HG03558 (cell line): Measurements from ENCODE around the gene NAPSA.

Source experiments
- ATAC-seq: cut with Tn5 transposase; IDR thresholded peaks from one replicate; pipeline ENCODE4 v1.9.1; 2021; ENCODE audit warnings: moderate number of reproducible peaks; ENCODE audit not compliant: unreplicated experiment; ENCODE audit errors: extremely low read depth

Gene NAPSA

GRCh38 chr19:50384685-50385535 is 19.5 kb upstream of the NAPSA start:
- ATAC-seq = no peak

DNA sequence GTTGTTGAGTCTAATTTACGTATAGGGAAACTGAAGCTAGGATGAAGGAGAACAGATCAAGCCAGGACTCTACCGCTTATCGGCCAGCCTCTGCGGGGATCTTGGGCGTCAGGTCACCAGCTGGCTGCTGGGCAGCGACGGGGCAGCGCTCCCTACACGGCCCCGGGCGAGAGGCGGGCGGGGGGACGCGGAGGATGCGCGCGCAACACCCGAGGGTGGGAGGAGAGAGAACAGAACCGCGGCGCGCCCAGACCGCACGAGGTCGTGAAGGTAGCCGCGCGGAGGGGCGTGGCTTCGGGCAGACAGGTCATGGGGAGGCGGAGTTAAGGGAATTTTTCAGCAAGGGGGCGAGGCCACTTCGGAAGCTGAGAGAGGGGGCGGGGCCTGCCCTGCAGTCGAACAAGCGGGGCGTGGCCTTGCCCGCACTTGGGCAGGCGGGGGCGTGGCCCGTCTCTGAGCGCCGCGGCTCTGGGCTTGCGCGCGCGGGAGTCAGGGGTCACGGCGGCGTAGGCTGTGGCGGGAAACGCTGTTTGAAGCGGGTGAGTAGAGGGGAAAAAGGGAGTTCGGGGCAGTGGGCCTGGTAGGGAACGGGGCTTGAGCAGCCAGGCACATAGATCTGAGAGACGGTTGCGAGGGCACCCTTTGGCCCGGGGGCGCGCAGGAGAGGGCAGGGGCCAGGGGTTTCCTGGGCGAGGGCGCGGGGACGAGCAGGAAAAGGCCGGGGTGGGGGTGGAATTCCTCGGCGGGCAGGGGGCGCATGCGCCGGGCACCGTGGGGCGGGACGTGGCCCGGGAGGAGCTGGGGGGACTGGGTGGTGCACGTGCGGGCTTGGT is 18.6 kb upstream of the NAPSA start, which contains the start of gene POLD1:
Gene POLD1, plus strand, starts transcription at position 496 of the 833 bp plus-strand sequence. CDS start 14,505 bp downstream, outside the sequence.
- peak; percentile 65 for ATAC-seq

- ATAC-seq = no peak
These were observed 17.8 kb upstream of the NAPSA start for GRCh38 chr19:50383001-50383851.

DNA sequence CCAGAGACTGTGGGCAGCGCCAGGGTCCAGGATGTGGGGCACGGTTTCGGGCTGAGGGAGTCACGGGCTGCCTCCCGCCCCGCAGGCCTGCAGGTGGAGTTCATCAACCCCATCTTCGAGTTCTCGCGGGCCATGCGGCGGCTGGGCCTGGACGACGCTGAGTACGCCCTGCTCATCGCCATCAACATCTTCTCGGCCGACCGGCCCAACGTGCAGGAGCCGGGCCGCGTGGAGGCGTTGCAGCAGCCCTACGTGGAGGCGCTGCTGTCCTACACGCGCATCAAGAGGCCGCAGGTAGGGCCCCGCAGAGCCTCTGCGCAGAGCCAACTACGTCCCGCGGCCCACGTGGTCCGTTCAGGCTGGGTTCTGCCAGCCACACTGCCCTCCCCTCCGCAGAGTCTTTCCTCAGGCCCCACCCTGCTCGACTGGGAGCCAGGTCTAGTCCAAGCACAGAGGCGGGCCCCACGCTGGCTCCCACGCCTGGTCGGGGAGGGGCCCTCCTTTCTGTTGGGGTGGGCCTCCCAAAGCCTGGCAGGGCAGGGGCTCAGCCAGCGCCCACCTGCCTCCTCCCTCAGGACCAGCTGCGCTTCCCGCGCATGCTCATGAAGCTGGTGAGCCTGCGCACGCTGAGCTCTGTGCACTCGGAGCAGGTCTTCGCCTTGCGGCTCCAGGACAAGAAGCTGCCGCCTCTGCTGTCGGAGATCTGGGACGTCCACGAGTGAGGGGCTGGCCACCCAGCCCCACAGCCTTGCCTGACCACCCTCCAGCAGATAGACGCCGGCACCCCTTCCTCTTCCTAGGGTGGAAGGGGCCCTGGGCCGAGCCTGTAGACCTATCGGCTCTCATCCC is 16.7 kb upstream of the NAPSA start:
- ATAC-seq = no peak

DNA sequence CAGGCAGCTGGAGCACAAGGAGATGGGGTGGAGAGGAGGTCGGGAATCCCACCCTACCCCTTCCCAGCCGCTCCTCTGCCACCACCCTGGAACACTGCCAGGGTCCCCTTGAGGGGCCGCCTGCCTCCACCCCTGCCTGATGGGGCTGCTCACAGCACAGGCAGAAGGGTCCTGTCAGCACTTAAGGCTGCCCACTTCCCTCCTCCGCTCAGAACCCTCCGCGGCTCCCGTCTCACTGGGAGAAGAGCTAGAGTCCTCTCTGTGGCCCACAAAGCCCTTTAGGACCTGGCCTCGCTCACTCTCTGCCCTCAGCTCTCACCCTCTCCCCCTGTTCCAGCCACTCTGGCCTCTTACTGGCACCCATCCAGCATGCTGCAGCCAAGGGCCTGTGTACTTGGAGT is 15.3 kb upstream of the NAPSA start:
- no peak for ATAC-seq

- ATAC-seq = no peak
These were observed 14.7 kb upstream of the NAPSA start for GRCh38 chr19:50380137-50380536.

DNA sequence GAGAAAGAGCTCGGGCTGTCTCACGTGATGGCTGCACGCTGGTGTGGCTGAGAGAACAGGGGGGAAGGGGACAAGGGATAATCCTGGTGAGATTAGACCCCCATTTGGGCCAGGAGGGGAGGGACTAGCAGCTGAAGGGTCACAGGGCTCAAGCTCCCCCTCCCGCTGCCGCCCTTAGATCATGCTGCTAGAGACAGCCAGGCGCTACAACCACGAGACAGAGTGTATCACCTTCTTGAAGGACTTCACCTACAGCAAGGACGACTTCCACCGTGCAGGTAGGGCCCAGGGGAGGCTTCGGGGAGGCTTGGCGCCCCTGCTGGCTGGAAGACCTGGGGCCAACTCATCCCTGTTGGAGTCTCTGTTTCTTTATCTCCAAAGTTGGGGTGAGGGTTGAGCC is 14.2 kb upstream of the NAPSA start:
- no peak for ATAC-seq

DNA sequence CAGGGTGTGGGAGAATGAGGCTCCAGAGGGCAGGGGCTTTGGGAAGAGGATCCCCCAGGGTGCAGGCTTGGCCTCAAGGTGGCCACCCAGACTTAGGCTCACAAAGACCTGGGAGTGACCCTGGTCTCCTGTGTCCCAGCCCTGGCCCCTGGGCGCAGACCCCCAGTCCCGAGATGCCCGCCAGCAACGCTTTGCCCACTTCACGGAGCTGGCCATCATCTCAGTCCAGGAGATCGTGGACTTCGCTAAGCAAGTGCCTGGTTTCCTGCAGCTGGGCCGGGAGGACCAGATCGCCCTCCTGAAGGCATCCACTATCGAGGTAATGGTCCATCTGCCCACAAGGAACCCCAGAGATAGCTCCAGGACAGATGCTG is 13.4 kb upstream of the NAPSA start:
- ATAC-seq = no peak

- ATAC-seq = no peak
These were observed 12.9 kb upstream of the NAPSA start for GRCh38 chr19:50378169-50378862.

- ATAC-seq = no peak
These were observed 12.1 kb upstream of the NAPSA start for GRCh38 chr19:50377517-50377916.

GRCh38 chr19:50377051-50377461 is 11.6 kb upstream of the NAPSA start:
- ATAC-seq = no peak

- ATAC-seq = peak; percentile 65
These were observed 11.0 kb upstream of the NAPSA start, which contains the start of gene NR1H2 for GRCh38 chr19:50376166-50377050. TSS of gene NR1H2 (plus strand) at chr19:50376457. CDS start at chr19:50377606, 1,149 bp downstream.

- no peak for ATAC-seq
These were observed 6.6 kb upstream of the NAPSA start for GRCh38 chr19:50371914-50372475.

- no peak for ATAC-seq
These were observed 3.5 kb upstream of the NAPSA start for GRCh38 chr19:50368649-50369570.

DNA sequence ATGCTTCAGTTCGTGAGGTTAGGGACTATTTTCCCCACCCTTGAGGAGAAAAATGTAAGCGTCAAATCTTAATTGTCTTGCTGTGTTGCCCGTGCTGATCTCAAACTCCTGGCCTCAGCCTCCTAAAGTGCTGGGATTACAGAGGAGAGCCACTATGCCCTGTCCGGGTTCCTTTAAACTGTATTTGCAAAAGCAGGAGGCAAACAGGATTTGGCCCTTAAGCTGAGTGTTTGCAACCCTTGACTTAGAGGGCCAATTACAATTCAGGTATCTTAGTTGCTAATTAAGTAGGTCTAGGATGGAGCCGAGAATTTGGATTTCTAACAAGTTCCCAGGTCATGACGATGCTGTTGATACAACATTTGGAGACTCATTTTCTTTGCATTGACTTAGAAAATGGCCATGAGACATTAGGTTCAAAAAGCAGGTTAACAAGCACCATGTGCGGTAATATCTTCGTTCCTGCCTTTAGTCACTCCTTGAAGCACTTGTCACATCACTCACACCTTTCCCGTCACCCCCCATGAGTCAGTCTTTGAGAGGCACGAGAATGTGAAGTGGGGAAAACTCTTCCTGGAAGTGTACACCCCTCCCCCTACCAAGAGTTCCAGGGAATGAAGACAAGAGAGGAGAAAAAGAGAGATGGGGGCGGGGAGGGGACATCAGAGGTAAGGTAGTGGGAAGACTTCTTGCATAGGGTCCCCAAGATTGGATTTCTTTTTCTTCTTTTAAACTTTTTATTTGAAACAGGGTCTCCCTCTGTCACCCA is 2.6 kb downstream of the NAPSA start:
- ATAC-seq = no peak

GRCh38 chr19:50362030-50362412 is 3.4 kb downstream of the NAPSA start:
- ATAC-seq = no peak
